ENCODE data around the gene LRP6.

Gene LRP6

DNA sequence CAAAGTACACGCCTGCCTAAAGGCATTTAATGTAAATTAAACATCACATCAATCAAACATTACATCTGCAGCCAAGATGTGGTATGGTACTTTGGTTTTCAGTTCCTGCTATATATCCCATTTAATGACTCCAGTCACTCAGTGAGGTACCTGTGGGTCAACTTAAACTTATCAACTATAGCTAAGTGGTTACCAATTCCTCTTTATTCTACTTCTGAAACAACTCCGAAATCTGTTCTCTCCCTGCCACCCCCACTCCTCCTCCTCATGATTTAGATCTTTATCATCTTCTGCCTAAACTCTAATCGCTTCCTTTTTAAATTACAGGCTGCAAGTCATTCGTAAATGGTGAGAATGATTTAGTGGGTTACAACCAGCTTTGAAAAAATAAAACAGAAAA is 138.2 kb downstream of the LRP6 start:
- TF ChIP-seq EP300 (IDR thresholded peaks at IDR 0.05; ENCODE audit: borderline replicate concordance) (no peak), ZBTB7A (IDR thresholded peaks at IDR 0.05; ENCODE audit: low read depth) (no peak), TAF1 (IDR thresholded peaks at IDR 0.05; ENCODE audit: low read depth) (no peak), NFIC (IDR thresholded peaks at IDR 0.05) (no peak), FOXM1 (IDR thresholded peaks at IDR 0.05; ENCODE audit: borderline replicate concordance, low read depth) (no peak), RAD21 (IDR thresholded peaks at IDR 0.05; ENCODE audit: low read depth) (no peak), YY1 (IDR thresholded peaks at IDR 0.05; ENCODE audit: low read depth) (no peak), CEBPB (IDR thresholded peaks at IDR 0.05) (no peak), CREB1 (IDR thresholded peaks at IDR 0.05; ENCODE audit: low read depth) (no peak), TEAD4 (IDR thresholded peaks at IDR 0.05) (no peak), TCF12 (IDR thresholded peaks at IDR 0.05; ENCODE audit: low read depth) (no peak), EGR1 (IDR thresholded peaks at IDR 0.05) (no peak)
- TF ChIP-seq, protein P1, sequence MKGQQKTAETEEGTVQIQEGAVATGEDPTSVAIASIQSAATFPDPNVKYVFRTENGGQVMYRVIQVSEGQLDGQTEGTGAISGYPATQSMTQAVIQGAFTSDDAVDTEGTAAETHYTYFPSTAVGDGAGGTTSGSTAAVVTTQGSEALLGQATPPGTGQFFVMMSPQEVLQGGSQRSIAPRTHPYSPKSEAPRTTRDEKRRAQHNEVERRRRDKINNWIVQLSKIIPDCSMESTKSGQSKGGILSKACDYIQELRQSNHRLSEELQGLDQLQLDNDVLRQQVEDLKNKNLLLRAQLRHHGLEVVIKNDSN (IDR thresholded peaks at IDR 0.05) = no peak
- TF ChIP-seq, protein P2, sequence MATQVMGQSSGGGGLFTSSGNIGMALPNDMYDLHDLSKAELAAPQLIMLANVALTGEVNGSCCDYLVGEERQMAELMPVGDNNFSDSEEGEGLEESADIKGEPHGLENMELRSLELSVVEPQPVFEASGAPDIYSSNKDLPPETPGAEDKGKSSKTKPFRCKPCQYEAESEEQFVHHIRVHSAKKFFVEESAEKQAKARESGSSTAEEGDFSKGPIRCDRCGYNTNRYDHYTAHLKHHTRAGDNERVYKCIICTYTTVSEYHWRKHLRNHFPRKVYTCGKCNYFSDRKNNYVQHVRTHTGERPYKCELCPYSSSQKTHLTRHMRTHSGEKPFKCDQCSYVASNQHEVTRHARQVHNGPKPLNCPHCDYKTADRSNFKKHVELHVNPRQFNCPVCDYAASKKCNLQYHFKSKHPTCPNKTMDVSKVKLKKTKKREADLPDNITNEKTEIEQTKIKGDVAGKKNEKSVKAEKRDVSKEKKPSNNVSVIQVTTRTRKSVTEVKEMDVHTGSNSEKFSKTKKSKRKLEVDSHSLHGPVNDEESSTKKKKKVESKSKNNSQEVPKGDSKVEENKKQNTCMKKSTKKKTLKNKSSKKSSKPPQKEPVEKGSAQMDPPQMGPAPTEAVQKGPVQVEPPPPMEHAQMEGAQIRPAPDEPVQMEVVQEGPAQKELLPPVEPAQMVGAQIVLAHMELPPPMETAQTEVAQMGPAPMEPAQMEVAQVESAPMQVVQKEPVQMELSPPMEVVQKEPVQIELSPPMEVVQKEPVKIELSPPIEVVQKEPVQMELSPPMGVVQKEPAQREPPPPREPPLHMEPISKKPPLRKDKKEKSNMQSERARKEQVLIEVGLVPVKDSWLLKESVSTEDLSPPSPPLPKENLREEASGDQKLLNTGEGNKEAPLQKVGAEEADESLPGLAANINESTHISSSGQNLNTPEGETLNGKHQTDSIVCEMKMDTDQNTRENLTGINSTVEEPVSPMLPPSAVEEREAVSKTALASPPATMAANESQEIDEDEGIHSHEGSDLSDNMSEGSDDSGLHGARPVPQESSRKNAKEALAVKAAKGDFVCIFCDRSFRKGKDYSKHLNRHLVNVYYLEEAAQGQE (IDR thresholded peaks at IDR 0.05; ENCODE audit: low read depth) = no peak
- TF ChIP-seq, protein P3, sequence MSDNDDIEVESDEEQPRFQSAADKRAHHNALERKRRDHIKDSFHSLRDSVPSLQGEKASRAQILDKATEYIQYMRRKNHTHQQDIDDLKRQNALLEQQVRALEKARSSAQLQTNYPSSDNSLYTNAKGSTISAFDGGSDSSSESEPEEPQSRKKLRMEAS (IDR thresholded peaks at IDR 0.05) = no peak

DNA sequence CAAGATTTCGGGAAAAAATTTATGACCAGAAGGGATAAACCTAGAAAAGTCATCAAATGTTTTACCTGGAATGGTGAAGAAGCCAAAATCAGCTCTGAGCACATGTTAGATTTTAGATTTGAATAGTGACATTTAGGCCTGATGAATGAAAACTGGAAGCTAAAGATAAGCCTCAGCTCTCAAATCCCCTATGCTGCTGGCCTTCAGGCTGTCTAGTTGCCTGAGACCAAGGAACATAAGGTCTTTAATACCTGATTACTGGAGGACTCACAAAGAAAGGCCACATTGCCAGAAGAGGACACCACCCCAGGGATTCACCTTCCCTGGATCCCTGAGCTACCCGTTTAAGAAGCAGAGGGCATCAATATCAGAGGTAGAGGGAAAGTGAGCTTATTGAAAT is 139.5 kb downstream of the LRP6 start:
- TF ChIP-seq EP300 (IDR thresholded peaks at IDR 0.05; ENCODE audit: borderline replicate concordance) (no peak), EGR1 (IDR thresholded peaks at IDR 0.05) (no peak), CREB1 (IDR thresholded peaks at IDR 0.05; ENCODE audit: low read depth) (no peak), TCF12 (IDR thresholded peaks at IDR 0.05; ENCODE audit: low read depth) (no peak), RAD21 (IDR thresholded peaks at IDR 0.05; ENCODE audit: low read depth) (no peak)
- TF ChIP-seq, protein P1 (IDR thresholded peaks at IDR 0.05) = no peak

DNA sequence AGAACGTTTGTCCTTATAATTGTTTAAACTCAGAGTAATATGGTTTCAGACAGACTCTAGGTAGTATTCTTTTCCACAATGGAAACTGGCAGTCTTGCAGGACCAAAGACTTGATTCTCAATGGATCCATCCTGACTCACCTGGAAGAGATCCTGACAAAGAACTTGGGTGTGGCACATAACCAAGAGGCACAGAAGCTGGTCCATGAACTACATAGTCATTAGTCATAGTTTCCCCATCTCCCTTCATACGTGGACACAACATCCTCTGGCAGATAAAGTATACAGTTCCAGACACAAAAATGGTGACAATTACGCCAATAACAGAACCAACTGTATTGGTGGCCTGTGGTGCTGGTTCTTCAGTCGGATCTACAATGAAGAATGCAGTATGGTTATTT is 140.3 kb downstream of the LRP6 start:
- TF ChIP-seq TEAD4 (IDR thresholded peaks at IDR 0.05) (no peak), TCF12 (IDR thresholded peaks at IDR 0.05; ENCODE audit: low read depth) (no peak), ZBTB7A (IDR thresholded peaks at IDR 0.05; ENCODE audit: low read depth) (no peak), RAD21 (IDR thresholded peaks at IDR 0.05; ENCODE audit: low read depth) (no peak), EP300 (IDR thresholded peaks at IDR 0.05; ENCODE audit: borderline replicate concordance) (no peak), CEBPB (IDR thresholded peaks at IDR 0.05) (no peak), CREB1 (IDR thresholded peaks at IDR 0.05; ENCODE audit: low read depth) (no peak)
- TF ChIP-seq, protein P1 (IDR thresholded peaks at IDR 0.05) = no peak

DNA sequence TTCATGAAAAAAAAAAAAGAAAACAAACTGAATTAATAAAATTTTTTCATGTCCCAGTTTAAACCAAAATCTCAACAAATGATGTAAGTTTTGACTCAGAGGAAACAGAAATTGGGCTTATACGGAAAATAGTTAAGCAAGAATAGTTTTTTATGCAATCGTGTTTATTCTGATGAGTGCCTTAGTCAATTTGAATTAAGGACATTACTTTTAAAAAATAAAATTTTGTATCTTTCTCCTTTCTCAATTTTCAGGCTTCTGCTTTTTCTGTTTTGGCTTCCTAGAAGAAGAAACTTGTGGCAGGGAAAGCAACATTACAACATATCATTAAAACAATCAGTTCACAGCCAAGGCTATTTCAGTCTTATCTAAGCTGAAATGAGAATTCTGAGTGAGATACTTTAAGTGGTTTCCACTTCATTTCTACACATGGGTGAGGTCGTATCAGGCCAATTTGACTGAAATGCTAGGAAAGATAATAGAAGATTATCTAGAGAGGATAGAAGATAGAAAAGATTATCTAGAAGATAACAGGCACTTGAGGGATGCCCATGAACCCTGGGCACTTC is 143.7 kb downstream of the LRP6 start:
- TF ChIP-seq ZBTB7A (IDR thresholded peaks at IDR 0.05; ENCODE audit: low read depth) (no peak), CEBPB (IDR thresholded peaks at IDR 0.05) (no peak), EP300 (IDR thresholded peaks at IDR 0.05; ENCODE audit: borderline replicate concordance) (no peak)
- TF ChIP-seq, protein P3 (IDR thresholded peaks at IDR 0.05) = no peak

DNA sequence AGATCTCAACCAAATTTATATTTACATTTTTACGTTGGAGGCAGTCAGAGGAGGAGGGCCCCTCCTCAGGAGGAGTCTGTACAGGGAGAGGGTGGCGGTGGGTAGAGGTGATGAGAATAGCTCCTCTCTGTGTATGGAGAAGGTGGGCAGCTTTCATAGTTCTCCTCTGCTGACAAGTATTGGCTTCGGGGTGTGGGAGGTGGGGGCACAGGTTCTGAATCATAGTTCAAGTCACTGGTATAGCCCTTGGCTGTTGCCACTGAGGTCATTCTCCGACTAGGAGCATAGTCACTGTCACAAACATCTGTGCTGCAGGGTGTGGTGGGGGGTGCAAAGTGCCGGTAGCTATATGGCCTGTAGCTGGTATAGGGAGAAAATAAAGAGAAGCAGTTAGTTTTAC is 145.8 kb downstream of the LRP6 start:
- TF ChIP-seq ZBTB7A (IDR thresholded peaks at IDR 0.05; ENCODE audit: low read depth) (no peak), CREB1 (IDR thresholded peaks at IDR 0.05; ENCODE audit: low read depth) (no peak), FOXM1 (IDR thresholded peaks at IDR 0.05; ENCODE audit: borderline replicate concordance, low read depth) (no peak), CEBPB (IDR thresholded peaks at IDR 0.05) (no peak), TAF1 (IDR thresholded peaks at IDR 0.05; ENCODE audit: low read depth) (no peak), EP300 (IDR thresholded peaks at IDR 0.05; ENCODE audit: borderline replicate concordance) (no peak), TCF12 (IDR thresholded peaks at IDR 0.05; ENCODE audit: low read depth) (no peak), NFIC (IDR thresholded peaks at IDR 0.05) (no peak), TEAD4 (IDR thresholded peaks at IDR 0.05) (no peak), EGR1 (IDR thresholded peaks at IDR 0.05) (no peak), YY1 (IDR thresholded peaks at IDR 0.05; ENCODE audit: low read depth) (no peak), RAD21 (IDR thresholded peaks at IDR 0.05; ENCODE audit: low read depth) (no peak)
- TF ChIP-seq, protein P2 (IDR thresholded peaks at IDR 0.05; ENCODE audit: low read depth) = no peak
- TF ChIP-seq, protein P3 (IDR thresholded peaks at IDR 0.05) = no peak
- TF ChIP-seq, protein P1 (IDR thresholded peaks at IDR 0.05) = no peak

All from Ishikawa (cell line).